Muscle of leg (tissue), 16 donors: ENCODE measurements around the gene LRIT1. TPM values are rescaled to one million over a fixed set of nuclear protein-coding genes. Genes with fewer than 3 reads are reported as not detected.
"Not testable (repeated sequence)": the region's sequence is repeated elsewhere in the genome, so short reads cannot be mapped to it uniquely, and the experiment has no call there.

Experiments used
- DNase-seq: peaks from one replicate; pipeline ENCODE4 v3.0.0; 2013
- H3K27ac ChIP-seq: one replicate; pipeline ENCODE4 v1.5.1; 2013; ENCODE audit warnings: mild to moderate bottlenecking, low read length, control low read depth
- H3K27me3 ChIP-seq: one replicate; pipeline ENCODE4 v1.6.1; 2013; ENCODE audit warnings: low read length; ENCODE audit not compliant: control insufficient read depth, insufficient read depth
- H3K36me3 ChIP-seq: one replicate; pipeline ENCODE4 v1.6.1; 2013; ENCODE audit warnings: low read length; ENCODE audit not compliant: control insufficient read depth, insufficient read depth
- H3K4me1 ChIP-seq: one replicate; pipeline ENCODE4 v1.6.1; 2013; ENCODE audit warnings: low read length; ENCODE audit not compliant: control insufficient read depth, insufficient read depth
- H3K4me3 ChIP-seq: one replicate; pipeline ENCODE4 v1.5.1; 2013; ENCODE audit warnings: low read length, control low read depth
- H3K9me3 ChIP-seq: replicated peaks from 2 replicates; pipeline ENCODE4 v1.6.1; 2013; ENCODE audit warnings: low read depth, low read length; ENCODE audit not compliant: control insufficient read depth
- WGBS: methylation state at CpG from one replicate; pipeline ENCODE4 v1.1.5; 2013; ENCODE audit warnings: missing lambda C conversion rate; ENCODE audit not compliant: insufficient coverage; 5-methylcytosine and 5-hydroxymethylcytosine counted together
- long read RNA-seq, 11 donors: transcript quantifications; one replicate each; lab custom pipeline, GENCODE V29; 2026
- polyA plus RNA-seq, 8 donors: library from polyadenylated mRNA; unstranded; fragments of 120-200 nt; gene quantifications; one replicate each; pipeline versions ENCODE4 v1.2.1 to v1.2.3, GENCODE V29; 2013; ENCODE audit warnings: inconsistent platforms in 1 of 8, low replicate concordance in 1 of 8; ENCODE audit not compliant: insufficient read length in 8 of 8, insufficient read depth in 1 of 8
- total RNA-seq: library from RNA; stranded (reverse); fragments of 120-200 nt; gene quantifications from one replicate; pipeline ENCODE4 v1.2.4, GENCODE V29; 2013

Gene LRIT1, protein sequence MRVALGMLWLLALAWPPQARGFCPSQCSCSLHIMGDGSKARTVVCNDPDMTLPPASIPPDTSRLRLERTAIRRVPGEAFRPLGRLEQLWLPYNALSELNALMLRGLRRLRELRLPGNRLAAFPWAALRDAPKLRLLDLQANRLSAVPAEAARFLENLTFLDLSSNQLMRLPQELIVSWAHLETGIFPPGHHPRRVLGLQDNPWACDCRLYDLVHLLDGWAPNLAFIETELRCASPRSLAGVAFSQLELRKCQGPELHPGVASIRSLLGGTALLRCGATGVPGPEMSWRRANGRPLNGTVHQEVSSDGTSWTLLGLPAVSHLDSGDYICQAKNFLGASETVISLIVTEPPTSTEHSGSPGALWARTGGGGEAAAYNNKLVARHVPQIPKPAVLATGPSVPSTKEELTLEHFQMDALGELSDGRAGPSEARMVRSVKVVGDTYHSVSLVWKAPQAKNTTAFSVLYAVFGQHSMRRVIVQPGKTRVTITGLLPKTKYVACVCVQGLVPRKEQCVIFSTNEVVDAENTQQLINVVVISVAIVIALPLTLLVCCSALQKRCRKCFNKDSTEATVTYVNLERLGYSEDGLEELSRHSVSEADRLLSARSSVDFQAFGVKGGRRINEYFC
- total RNA-seq (not detected), polyA plus RNA-seq (not detected)
- long read RNA-seq, donor 1 = 0 reads
- long read RNA-seq, donor 2 = 0 reads
- long read RNA-seq, donor 3 = 0 reads
- long read RNA-seq, donor 4 = 0 reads
- long read RNA-seq, donor 5 = 0 reads
- long read RNA-seq, donor 6 = 0 reads
- long read RNA-seq, donor 7 = 0 reads
- long read RNA-seq, donor 8 = 0 reads
- long read RNA-seq, donor 9 = 0 reads
- long read RNA-seq, donor 10 = 0 reads
- long read RNA-seq, donor 11 = 0 reads

GRCh38 chr10:84241185-84241790 lies at the start of gene LRIT1:
TSS of gene LRIT1 (minus strand) at chr10:84241546. CDS start at chr10:84241439, 107 bp downstream.
- WGBS = 92% methylated on average over 5 of the region's 13 CpGs
- peaks cover 28% of the 10 kb centered on the region for H3K4me1 ChIP-seq
- DNase-seq = no peak
- peaks cover 4% of the 10 kb centered on the region for H3K27me3 ChIP-seq
- H3K9me3 ChIP-seq = no peaks in the 10 kb centered on the region
- H3K36me3 ChIP-seq = no peaks in the 10 kb centered on the region
- H3K27ac ChIP-seq = no peak within 1 kb of the TSS
- no peak within 1 kb of the TSS for H3K4me3 ChIP-seq

GRCh38 chr10:84290235-84290634 lies 48.9 kb upstream of the LRIT1 start:
- H3K4me1 ChIP-seq = no peaks in the 10 kb centered on the region
- WGBS = 80% methylated on average over 3 of the region's 3 CpGs
- no peaks in the 10 kb centered on the region for H3K9me3 ChIP-seq
- H3K27ac ChIP-seq = no peak overlapping the region
- no peak overlapping the region for H3K4me3 ChIP-seq
- H3K36me3 ChIP-seq = no peaks in the 10 kb centered on the region
- H3K27me3 ChIP-seq = no peaks in the 10 kb centered on the region
- DNase-seq = no peak

- Histone ChIP-seq H3K9me3 (no peaks in the 10 kb centered on the region), H3K27ac (no peak overlapping the region), H3K4me1 (no peaks in the 10 kb centered on the region), H3K36me3 (no peaks in the 10 kb centered on the region), H3K27me3 (no peaks in the 10 kb centered on the region), H3K4me3 (no peak overlapping the region)
- WGBS = no CpG with 5 or more reads among the region's 1 CpG
- no peak for DNase-seq
These were observed 48.3 kb upstream of the LRIT1 start for GRCh38 chr10:84289521-84290200.

- no peak for DNase-seq
- Histone ChIP-seq H3K4me1 (no peaks in the 10 kb centered on the region), H3K9me3 (no peaks in the 10 kb centered on the region), H3K27ac (no peak overlapping the region), H3K27me3 (no peaks in the 10 kb centered on the region), H3K36me3 (no peaks in the 10 kb centered on the region), H3K4me3 (no peak overlapping the region)
- WGBS = 100% methylated on average over 1 of the region's 1 CpG
These were observed 46.8 kb upstream of the LRIT1 start for GRCh38 chr10:84288151-84288550.

GRCh38 chr10:84286695-84287094 lies 45.3 kb upstream of the LRIT1 start:
- Histone ChIP-seq H3K36me3 (no peaks in the 10 kb centered on the region), H3K4me1 (no peaks in the 10 kb centered on the region), H3K27ac (no peak overlapping the region), H3K27me3 (no peaks in the 10 kb centered on the region), H3K4me3 (no peak overlapping the region), H3K9me3 (no peaks in the 10 kb centered on the region)
- no peak for DNase-seq

DNA sequence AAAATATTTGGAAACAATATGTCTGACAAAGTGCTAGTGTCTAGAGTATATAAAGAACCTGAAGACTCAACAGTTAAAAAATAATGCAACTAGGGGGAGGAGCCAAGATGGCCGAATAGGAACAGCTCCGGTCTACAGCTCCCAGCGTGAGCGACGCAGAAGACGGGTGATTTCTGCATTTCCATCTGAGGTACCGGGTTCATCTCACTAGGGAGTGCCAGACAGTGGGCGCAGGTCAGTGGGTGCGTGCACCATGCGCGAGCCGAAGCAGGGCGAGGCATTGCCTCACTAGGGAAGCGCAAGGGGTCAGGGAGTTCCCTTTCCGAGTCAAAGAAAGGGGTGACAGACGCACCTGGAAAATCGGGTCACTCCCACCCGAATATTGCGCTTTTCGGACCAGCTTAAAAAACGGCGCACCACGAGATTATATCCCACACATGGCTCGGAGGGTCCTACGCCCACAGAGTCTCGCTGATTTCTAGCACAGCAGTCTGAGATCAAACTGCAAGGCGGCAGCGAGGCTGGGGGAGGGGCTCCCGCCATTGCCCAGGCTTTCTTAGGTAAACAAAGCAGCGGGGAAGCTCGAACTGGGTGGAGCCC lies 38.6 kb upstream of the LRIT1 start:
- not testable (repeated sequence) for H3K36me3 ChIP-seq, H3K4me3 ChIP-seq, DNase-seq, H3K27ac ChIP-seq, H3K27me3 ChIP-seq, H3K4me1 ChIP-seq, H3K9me3 ChIP-seq
- WGBS = 75% methylated on average over 5 of the region's 31 CpGs

- Histone ChIP-seq H3K9me3 (no peaks in the 10 kb centered on the region), H3K27me3 (no peaks in the 10 kb centered on the region), H3K4me1 (peaks cover 2% of the 10 kb centered on the region), H3K36me3 (no peaks in the 10 kb centered on the region), H3K27ac (no peak overlapping the region), H3K4me3 (no peak overlapping the region)
- WGBS = no CpG with 5 or more reads among the region's 1 CpG
- DNase-seq = no peak
These were observed 29.4 kb upstream of the LRIT1 start for GRCh38 chr10:84270708-84271107.

DNA sequence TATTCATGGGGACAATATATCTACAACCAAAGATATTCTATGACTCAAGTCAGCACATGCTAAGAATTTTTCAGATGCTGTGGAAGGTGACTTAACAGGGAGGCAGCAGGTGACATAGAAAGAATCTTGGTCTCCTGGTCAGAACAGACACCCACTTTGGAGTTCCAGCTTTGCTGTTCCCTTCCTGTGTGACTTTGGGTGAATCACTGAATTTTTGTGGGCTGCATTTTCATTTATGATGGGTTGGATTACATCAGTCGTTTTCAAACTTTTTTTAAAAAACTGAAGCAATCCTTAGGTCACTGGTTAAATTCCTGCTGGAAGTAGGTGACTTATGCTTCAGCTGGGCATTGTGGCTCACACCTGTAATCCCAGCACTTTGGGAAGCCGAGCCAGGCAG lies 28.4 kb upstream of the LRIT1 start:
- Histone ChIP-seq H3K4me3 (no peak overlapping the region), H3K27me3 (peaks cover 2% of the 10 kb centered on the region), H3K27ac (no peak overlapping the region), H3K36me3 (no peaks in the 10 kb centered on the region), H3K4me1 (peaks cover 10% of the 10 kb centered on the region), H3K9me3 (no peaks in the 10 kb centered on the region)
- DNase-seq = no peak
- WGBS = 100% methylated on average over 1 of the region's 2 CpGs

GRCh38 chr10:84269162-84269561 lies 27.8 kb upstream of the LRIT1 start:
- H3K4me3 ChIP-seq = no peak overlapping the region
- no peaks in the 10 kb centered on the region for H3K36me3 ChIP-seq
- no peak for DNase-seq
- H3K9me3 ChIP-seq = no peaks in the 10 kb centered on the region
- H3K27me3 ChIP-seq = peaks cover 2% of the 10 kb centered on the region
- H3K4me1 ChIP-seq = peaks cover 12% of the 10 kb centered on the region
- H3K27ac ChIP-seq = no peak overlapping the region
- WGBS = no CpG with 5 or more reads among the region's 1 CpG
